ENCODE data around the gene RIMBP3B. TPM values are rescaled to one million over a fixed set of nuclear protein-coding genes. Genes with fewer than 3 reads are reported as not detected.

RIMBP3B gene, protein sequence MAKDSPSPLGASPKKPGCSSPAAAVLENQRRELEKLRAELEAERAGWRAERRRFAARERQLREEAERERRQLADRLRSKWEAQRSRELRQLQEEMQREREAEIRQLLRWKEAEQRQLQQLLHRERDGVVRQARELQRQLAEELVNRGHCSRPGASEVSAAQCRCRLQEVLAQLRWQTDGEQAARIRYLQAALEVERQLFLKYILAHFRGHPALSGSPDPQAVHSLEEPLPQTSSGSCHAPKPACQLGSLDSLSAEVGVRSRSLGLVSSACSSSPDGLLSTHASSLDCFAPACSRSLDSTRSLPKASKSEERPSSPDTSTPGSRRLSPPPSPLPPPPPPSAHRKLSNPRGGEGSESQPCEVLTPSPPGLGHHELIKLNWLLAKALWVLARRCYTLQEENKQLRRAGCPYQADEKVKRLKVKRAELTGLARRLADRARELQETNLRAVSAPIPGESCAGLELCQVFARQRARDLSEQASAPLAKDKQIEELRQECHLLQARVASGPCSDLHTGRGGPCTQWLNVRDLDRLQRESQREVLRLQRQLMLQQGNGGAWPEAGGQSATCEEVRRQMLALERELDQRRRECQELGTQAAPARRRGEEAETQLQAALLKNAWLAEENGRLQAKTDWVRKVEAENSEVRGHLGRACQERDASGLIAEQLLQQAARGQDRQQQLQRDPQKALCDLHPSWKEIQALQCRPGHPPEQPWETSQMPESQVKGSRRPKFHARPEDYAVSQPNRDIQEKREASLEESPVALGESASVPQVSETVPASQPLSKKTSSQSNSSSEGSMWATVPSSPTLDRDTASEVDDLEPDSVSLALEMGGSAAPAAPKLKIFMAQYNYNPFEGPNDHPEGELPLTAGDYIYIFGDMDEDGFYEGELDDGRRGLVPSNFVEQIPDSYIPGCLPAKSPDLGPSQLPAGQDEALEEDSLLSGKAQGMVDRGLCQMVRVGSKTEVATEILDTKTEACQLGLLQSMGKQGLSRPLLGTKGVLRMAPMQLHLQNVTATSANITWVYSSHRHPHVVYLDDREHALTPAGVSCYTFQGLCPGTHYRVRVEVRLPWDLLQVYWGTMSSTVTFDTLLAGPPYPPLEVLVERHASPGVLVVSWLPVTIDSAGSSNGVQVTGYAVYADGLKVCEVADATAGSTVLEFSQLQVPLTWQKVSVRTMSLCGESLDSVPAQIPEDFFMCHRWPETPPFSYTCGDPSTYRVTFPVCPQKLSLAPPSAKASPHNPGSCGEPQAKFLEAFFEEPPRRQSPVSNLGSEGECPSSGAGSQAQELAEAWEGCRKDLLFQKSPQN (N-terminal part only)
- total RNA-seq: under 1 TPM; 0.73 to 0.87 TPM

DNA sequence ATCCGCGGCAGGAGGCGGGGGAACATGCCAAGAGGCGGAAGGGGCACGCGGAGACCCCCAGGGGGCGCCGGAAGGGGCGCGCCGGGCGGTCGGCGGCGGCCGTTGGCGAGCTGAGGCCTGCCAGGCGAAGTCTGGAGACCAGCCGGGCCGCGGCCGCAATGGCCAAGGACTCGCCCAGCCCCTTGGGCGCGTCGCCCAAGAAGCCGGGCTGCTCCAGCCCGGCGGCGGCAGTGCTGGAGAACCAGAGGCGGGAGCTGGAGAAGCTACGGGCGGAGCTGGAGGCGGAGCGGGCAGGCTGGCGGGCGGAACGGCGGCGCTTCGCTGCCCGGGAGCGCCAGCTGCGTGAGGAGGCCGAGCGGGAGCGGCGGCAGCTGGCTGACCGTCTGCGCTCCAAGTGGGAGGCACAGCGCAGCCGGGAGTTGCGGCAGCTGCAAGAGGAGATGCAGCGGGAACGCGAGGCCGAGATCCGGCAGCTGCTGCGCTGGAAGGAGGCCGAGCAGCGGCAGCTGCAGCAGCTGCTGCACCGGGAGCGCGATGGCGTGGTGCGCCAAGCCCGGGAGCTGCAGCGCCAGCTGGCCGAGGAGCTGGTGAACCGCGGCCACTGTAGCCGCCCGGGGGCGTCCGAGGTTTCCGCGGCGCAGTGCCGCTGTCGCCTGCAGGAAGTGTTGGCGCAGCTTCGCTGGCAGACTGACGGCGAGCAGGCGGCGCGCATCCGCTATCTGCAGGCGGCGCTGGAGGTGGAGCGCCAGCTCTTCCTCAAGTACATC is at the start of gene RIMBP3B:
Gene RIMBP3B (plus strand): TSS at position 51 of the 767 bp plus-strand sequence. CDS start 108 bp downstream, at position 159.

DNA sequence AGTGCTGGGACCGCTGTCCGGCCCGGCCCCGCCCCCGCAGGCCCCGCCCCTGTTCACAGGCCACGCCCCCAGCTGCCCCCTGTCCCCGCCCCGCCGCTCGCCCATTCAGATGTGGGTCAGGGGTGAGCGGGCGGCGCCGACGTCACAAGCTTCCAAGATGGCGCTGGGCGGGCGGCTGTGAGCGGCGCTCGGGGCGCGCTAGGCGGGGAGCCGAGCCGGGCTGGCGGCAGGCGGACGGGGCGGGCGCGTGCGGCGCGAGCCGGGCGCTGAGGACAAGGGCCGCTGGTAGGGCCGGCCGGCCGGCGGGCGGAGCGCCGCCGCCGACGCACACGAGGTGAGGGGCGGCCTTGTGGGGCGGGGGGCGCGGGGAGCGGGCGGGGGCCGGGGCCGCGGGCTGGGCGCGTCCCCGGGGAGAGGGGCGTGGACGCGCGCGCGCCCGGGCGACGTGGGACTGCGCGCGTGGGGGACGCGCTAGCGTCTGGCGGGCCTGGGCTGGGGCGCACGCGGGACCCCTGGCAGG is 33.7 kb downstream of the RIMBP3B start, which contains the start of gene HIC2:
Gene HIC2 (plus strand): TSS at position 145 of the 520 bp plus-strand sequence. CDS start 25,461 bp downstream, outside the sequence.

Other genes starting within 250 kb of the RIMBP3B start
- gene HIC2, start 33.6 kb downstream of the RIMBP3B start, total RNA-seq: 1 to 10 TPM; 5.4 to 5.7 TPM
- 1 to 10 TPM; 2.2 to 2.3 TPM for gene TMEM191C, start 83.6 kb downstream of the RIMBP3B start, total RNA-seq
- 1 to 10 TPM in 1 of 2 experiments, under 1 TPM in 1; 0.89 to 1.1 TPM for gene RIMBP3C, start 167.7 kb downstream of the RIMBP3B start, total RNA-seq
- gene UBE2L3, start 184.0 kb downstream of the RIMBP3B start, total RNA-seq: 10 to 100 TPM; 53.5 to 54.2 TPM
- gene YDJC, start 246.3 kb downstream of the RIMBP3B start, total RNA-seq: 10 to 100 TPM; 39.9 to 40.0 TPM
- under 1 TPM; 0.26 to 0.78 TPM for gene CCDC116, start 249.0 kb downstream of the RIMBP3B start, total RNA-seq

All from activated naive CD4-positive, alpha-beta T cell treated with anti-CD3 and anti-CD28 coated beads, Interleukin-2, amount 10 ng/mL, durations not matched to agents 5 hours and 36 hours (primary cell).